Islet of Langerhans (tissue), 1 donor: ENCODE measurements around the gene COG5.
A peak's percentile ranks its signal among the peaks of the same experiment; 100 is the strongest.

ENCODE experiments used
- FAIRE-seq: peaks from one replicate; lab custom pipeline; 2011; peaks lifted over from hg19 to GRCh38; lab: Jason Lieb, UNC

Gene COG5

DNA sequence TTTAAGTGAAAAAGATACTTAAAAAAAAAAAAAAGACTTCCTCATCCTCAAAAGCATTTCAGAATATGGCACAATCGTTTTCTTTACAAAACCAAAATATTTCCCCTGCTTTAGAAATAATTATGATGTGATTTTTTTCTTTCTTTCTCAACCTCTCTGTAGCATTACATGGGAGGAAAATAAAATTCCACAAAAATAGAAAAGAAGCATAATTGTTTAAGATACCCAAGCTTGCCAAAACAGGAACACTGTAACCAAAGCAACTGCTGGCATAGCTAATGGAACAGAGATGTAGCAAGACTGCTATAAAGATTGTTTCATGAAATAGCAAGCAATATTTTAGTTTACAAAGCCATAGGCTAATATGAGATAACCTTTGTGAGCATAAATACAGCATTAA, 169.4 kb downstream of the COG5 start:
- FAIRE-seq: no peak

DNA sequence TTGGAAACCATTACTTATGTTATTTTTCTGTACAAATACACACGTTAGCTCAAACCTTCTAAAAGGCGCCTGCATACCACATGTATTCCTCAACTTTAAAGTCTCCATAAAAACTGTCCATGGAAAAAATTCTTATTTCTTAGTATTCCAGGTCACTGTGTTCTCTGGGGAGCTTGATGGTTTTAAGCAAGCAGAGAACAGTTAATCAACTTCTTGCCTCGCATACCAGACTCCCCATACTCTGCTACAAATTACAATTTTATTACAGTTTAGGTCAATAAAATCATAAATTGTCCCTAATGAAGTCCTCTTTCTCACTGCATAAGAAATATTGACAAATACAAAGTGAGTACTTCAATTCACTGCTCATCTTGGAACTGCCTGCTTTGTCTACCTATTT, 170.9 kb downstream of the COG5 start:
- FAIRE-seq: no peak

DNA sequence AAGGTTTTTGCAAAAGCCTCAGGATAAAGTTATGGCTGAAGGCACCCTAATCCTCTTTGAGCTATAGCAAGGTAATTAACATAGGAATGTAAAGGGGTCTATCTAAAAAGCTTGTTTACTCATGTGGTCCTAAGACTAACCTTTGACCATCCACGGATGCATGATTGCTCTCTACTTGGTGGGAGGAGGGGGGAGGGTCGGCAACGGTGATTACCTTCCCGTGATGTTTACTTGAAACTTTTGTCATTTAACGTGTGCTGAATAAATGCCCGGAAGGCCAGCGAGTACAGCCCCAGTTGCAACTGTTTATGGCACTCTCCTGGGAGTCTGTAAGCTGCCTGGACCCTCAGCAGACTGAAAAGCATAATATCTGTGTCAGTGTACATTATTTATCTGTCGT, 172.8 kb downstream of the COG5 start:
- no peak for FAIRE-seq

DNA sequence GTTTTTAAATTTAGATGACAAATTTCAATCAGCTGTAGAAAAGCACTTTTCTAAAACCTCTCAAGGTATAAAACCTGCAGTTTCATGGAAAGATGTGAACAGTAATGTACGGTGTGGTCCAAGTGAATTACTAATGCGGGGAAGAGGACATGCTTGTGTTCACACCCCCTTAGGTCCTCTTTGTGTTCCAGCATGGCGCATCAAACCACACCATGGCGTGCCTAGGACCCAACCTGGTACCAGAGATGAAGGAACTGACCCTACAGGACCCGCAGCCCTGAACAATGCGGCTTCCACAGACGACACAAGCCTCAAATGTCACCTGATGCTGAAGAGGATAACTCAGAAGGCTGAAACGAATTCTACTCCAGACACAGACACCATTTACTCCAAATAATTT, 175.1 kb downstream of the COG5 start:
- FAIRE-seq: no peak

DNA sequence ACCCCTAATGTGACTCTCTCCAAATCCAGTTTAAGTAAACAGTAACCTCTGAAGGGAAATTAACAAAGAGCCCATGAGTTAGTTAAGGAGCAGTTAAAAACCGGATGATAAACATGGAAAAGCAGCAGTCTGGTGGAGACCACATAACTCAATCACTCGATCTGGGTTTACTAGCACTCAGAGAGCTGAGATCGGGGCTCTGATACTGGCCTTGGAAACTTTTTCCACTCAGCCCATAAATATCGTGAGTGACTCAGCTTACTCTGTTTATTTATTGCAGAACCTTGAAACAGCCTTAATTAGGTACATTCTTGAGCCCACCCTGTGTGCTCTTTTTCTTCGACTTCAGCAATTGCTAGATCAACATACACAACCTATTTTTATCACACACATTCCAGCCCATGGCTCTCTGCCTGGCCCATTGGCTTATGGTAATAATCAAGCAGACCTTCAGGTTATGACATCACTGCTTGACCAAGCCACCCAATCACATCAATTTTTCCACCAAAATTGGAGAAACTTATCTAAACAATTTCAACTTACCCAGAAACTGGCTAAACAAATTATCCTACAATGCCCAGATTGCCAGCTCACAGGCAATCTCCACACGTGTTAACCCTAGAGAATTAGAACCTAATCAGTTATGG, 176.0 kb downstream of the COG5 start:
- FAIRE-seq: no peak

DNA sequence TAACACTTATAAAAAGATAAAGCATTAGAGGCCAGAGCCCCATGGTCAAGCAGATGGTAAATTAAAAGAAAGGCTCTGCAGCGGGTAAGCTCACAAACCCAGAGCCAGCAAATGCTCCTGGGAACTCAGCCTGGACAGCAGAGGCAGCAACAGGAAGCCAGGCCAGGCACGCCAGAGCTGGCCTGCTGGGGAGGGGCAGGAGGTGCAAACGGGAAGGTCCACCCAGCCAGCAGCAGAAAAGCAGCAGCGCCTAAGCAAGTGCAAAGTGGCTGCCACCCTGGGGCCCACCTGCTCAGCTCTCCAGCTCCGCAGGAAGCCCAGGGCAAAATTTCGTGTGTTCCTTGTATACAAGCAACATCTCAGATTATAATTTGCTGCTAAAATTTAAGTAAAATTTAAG, 176.6 kb downstream of the COG5 start:
- FAIRE-seq: no peak

DNA sequence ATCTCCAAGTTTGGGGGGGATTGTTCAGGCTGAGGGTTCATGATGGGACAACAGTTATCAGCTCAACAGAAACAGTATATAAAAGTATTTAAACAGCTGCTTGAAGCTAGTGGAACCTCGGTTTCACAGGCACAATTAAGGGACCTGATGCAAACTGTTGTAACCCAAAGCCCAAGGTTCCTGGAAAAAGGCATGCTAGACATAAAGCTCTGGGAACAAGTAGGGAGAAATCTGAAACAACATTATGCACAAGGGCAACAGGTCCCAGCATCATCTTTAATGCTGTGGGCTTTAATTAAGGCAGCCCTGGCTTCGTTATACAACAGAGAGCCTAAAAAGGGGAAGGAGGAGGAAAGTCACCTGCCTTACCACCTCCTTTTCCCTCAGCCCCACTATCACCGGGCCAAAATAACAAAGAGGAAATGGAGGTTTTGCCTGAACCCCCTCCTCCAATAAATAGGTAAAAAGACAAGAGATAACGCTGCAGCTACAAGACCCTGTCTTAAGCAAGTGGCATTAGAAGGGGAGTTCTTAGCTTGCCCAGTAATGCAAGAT, 177.1 kb downstream of the COG5 start:
- FAIRE-seq: no peak

DNA sequence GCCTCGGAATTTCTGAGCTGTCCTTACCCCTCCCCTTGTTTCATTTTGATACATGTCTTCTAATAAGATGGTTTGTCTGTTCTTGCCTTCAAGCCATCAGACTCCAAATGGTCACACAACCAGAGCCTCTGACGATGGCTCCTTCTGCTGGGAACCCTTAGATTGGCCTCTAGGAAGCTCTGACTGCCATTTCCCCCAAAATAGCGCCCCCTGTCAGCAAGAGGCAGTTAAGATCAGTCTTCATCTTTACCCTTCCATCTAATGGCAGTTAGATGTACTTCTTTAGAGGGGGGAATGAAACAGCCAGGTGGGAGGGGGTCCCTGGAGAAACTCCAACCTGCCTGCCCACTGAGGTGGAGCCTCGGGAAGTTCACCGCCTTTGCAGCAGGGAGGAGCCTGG, 179.7 kb downstream of the COG5 start:
- no peak for FAIRE-seq

DNA sequence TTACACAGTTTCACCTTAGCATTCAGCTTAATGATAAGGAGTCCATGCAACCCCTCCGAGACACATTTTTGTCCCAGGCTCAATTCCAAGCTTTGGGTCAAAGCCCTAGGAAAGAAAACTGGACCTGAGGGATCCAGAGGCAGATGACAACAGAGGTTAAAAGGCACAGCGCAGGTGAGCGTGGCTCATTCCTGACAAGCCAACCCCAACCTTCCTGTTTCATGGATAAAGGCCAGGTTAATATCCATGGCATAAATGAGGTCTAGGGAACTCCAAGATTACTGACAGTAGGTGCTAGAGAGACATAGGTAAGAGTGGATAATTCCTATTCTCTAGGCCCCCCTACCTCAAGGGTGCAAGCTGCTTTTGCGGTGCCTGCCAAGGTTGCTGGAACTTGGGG, 180.5 kb downstream of the COG5 start:
- no peak for FAIRE-seq

DNA sequence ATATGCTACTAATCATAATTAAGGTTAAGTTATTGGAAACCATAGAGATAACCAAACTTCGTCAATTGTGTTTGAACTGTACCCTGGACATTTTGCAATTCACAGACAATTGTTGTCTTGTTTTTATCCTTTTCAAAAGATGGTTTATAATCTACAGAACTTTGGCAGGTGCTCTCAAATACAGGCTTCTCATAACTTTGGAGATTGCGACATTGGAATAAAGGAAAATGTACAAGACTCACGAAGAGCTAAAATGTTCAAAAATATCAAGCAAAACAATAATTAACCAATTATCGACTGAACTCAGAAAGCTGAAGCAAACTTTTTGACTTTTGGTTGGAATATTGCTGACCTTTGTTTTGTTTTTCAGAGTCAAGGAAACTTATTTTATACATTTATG, 182.3 kb downstream of the COG5 start:
- no peak for FAIRE-seq

DNA sequence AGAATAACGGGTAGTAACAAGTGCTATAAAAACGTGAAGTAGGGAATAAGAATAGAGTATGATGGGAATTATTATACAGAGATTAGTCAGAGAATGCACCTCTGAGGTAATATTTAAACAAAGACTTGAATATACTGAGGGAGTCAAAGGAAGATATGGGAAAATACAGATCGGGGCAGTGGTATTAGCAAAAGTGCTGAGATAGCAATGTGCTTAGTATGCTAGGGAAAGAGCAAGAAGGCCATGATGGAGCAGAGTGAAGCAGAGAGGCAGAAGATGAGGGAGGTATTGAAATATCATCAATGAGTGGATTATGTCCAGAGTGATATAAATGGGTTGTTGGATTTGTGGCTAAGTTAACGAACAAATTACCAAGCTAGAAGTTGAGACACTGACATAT, 190.4 kb downstream of the COG5 start:
- no peak for FAIRE-seq

DNA sequence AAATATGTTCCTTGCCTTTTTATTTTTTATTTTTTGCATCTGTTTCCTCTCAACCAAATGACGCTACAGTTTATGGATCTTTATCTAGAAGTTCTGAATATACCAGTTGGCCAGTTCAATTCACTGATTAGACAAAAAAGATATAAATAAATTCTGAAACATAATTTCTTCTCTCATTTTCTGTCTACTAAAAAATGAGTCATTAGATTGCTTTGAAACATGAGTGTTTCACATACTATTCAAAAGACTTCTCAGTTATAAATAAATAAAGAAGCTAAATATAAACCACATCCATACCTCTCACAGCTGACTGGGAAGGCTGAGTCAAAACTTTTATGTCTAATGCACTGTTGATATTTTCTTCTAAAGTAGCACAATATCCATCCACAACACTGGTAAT, 191.4 kb downstream of the COG5 start:
- FAIRE-seq: peak; percentile 13

DNA sequence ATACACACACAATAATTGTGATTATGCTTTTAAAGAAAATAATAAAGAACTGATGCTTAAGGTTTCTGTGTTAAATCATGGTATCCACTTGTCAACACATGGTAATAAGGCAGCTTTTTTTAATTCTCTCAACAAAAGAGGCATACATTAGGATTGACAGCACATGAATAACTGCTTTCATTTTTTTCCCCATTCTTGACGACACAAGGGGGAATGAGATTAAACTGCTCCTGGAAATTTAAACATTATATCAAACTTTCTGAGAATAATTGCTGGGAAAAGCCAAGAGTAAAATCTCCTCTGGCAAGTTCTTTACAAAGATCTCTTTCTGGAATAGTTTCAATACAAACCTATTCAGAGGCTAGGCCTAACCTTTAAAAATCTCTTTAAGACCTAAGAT, 192.9 kb downstream of the COG5 start:
- FAIRE-seq: no peak

DNA sequence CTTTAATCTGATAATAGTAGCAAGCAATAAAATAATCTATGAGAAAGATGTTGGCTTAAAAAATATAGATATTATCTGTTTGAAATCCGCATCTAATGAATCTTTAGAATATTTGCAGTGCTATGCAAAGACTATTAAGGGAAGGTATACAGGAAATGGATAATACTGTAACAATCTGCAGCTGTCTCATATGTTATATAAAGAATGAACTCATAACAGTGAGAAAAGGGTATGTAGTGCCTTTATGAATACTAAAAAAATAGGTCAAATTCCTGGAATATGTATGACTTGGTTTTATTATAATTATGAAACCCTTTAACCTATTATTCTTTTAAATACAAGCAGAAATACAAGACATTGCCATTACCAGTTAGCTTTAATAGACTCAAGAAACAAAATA, 198.9 kb downstream of the COG5 start:
- no peak for FAIRE-seq

DNA sequence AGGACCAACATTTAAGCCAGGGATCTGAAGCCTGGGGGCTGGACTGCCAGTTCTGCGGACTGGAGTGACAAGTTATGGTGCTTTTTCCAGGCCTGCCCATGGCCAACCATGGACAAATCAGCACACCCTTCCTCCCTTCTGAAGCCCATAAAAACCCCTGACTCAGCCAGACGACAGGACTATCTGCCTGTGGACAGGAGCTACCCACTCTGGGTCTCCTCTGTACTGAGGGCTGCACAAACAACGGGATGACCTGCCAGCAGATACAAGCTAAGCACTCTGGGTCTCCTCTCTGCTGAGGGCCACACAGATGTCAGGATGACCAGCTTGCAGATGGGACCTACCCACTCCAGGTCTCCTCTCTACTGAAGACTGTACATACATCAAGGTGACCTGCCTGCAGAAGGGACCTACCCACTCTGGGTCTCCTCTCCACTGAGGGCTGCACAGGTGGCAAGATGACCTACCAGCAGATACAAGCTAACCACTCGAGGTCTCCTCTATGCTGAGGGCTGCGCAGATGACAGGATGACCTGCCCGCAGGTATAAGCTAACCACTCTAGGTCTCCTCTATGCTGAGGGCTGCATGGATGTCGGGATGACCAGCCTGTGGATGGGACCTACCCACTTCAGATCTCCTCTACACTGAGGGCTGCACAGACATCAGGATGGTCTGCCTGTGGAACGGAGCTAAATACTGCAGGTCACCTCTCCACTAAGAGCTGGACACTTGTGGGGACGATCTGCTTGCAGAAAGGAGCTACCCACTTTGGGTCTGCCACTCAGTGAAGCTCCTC, 204.0 kb downstream of the COG5 start:
- FAIRE-seq: no peak

DNA sequence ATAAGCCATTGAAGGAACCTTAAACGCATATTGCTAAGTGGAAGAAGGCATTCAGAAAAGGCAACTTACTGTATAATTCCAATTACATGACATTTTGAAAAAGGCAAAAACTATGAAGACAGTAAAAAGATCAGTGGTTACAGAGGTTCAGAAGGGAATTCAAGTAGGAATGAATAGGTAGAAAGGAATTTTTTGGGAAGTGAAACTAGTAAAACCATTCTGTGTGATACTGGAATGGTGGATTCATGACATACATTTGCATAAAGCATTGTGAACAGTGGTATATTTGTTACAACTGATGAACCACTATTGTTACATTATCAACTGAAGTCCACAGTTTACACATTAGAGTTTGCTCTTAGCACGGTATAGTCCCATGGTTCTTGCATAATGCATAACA, 208.1 kb downstream of the COG5 start:
- FAIRE-seq: no peak

DNA sequence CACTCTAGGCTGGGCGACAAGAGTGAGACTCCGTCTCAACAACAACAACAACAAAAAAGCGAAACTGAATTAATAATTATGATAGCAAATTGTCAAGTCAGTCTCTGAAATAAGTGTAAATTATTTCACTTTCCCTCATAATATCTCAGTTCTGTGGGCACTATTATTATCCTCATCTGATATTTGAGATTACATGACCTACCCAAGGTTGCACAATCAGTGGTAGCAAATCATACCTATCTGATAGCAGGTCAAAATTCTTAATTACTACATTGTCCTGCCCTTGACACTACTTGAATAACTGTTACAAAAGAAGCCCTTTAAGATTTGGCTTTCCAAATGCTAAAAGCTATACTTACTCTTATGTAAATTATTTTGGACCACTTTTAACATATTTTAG, 209.1 kb downstream of the COG5 start:
- FAIRE-seq: no peak

DNA sequence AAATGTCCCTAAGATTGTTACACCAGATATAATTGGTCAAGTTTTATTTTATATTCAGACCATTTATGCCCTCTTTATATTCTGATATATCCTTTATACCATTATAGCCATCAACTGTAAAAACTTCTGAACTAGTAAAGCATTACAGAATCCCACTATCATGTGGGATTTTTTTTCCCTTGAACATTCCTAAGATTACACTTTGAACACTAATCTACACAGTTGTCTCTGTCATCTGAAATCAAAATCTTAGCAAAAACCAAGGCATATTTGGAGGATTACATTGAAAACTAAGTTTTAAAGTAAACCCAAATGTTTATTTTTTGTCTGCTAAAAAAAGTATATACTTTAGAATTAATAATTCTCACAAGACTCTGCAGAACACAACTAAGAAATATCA, 210.0 kb downstream of the COG5 start:
- FAIRE-seq: no peak

DNA sequence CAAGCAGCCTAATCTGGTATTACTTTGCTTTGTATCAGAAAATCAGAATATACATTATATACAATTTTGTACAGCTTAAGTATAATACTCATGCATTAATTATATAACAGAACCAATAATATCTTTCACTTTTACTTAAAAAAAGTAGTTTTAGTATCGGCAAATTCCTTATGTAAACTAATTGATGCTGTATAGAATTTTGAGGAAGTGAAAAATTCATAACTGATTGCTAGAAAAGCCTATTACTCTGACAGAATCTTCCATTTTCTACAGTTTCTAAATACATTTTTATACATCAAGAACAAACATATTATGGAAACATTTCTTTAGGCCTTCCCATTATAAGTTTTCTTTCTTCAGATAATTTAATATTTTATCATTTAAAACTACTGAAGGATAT, 217.8 kb downstream of the COG5 start:
- no peak for FAIRE-seq

DNA sequence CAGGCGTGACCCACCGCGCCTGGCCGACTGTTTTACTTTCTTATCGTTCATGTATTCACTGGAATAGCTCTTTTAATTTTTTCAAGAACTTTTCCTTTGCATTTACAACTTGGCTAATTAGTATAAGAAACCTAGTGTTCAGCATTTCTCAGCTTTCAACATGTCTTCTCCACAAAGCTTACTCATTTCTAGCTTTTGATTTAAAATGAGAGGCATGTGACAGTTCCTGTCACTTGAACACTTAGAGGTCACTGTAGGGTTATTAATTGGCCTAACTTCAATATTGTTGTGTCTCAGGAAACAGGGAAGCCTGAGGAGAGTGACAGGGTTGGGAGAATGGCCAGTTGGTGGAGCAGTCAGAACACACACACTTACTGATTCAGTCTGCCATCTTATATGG, 218.9 kb downstream of the COG5 start:
- no peak for FAIRE-seq

DNA sequence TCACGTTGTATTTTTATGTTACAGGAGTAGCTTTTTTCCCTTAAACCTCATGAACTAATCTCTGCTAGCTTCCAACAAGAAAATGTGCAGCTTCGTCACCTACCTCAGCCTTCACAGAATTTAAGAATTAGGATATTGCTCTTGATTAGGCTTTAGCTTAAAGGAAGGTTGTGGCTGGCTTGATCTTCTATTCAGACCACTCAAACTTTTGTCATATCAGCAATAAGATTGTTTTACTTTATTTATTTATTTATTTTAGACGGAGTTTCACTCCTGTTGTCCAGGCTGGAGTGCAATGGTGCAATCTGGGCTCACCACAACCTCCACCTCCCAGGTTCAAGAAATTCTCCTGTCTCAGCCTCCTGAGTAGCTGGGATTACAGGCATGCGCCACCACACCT, 219.4 kb downstream of the COG5 start:
- no peak for FAIRE-seq

DNA sequence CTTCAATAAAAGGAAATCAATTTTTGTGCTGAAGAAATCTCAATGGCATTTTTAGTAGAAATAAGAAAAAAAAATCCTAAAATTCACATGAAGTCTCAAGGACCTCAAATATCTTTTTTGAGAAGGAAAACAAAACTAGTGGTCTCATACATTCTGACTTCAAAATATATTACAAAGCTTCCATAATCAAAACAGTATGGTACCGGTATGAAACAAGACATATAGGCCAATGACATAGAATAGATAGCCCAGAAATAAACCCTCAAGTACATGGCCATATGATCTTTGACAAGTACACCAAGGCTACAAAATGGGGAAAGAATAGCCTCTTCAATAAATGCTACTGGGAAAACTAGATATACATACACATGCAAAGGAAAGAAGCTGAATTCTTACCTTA, 225.6 kb downstream of the COG5 start:
- FAIRE-seq: no peak

DNA sequence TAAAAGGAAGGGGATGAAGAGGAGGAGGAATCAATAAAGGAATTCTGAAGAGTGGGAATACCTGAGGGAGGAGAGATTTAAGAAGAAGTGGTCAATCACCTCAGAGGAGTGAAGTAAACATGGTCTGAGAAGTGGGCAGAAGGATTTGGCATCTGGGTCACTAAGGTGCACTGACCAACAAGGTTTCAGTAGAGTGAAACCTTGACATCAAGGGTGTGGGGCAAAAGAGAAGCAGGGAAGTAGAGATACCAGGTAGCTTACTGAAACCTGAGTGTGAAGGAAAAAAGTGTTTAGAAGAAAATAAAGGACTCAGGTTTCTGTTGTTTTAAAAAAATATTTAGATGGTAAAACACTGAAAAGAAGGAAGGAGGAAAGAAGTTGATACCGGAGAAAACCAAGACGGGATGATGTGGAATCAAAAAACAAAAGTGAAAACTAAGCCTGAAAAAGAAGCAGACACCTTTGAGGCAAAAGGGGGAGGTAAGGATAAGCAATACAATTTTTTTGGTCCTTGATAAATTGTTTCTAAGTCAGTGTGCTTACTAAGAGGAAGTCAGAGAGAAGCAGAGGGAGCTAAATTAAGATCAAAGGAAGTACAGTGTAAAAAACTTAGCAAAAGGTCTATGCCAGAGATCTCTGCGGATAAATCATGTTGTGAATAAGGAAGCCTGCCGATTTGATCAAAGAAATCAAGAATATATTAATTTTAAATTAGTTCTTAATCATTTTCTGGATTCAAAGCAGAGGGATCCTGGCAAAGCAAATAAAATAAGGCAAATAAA, 231.0 kb downstream of the COG5 start:
- FAIRE-seq: no peak
